K562 (cell line): Measurements from ENCODE around the gene LGALS3BP. TPM values are rescaled to one million over a fixed set of nuclear protein-coding genes. Genes with fewer than 3 reads are reported as not detected.

Experiments used
- ATAC-seq: fragments of 200-7000 bp; cut with Tn5 transposase; 3 replicates; pipeline ENCODE4 v1.9.1; 2020; ENCODE audit warnings: moderate library complexity
- BruUV-seq: library from RNA; stranded (reverse); fragments of 400-500 nt; replicated peaks from 2 replicates; lab custom pipeline; 2021; lab: Mats Ljungman, UMichigan
- CTCF ChIA-PET: fragments of 300-600 bp; formaldehyde crosslinking; extraction: SDS; loops from one replicate; lab custom pipeline; 2021; ENCODE audit warnings: low intra/inter-chr PET ratio; lab: Yijun Ruan, JAX
- POLR2A ChIA-PET: fragments of 300-600, 350-650 bp; sonication (Branson Sonifier 250); formaldehyde crosslinking; extraction: SDS; loops from one replicate; lab custom pipeline; 2021; ENCODE audit warnings: antibody characterized with exemption, inconsistent platforms; lab: Yijun Ruan, JAX
- DNase-seq, 4 experiments: peaks; one replicate each; pipeline versions ENCODE4 v3.0.0 to v3.0.0-alpha.2; 2011 to 2018; ENCODE audit warnings: low spot score in 3 of 4, mixed read lengths in 3 of 4; ENCODE audit errors: extremely low read depth in 1 of 4
- FAIRE-seq: peaks from 2 replicates; lab custom pipeline; 2011; peaks lifted over from hg19 to GRCh38; lab: Jason Lieb, UNC
- H2AFZ ChIP-seq: 2 replicates; pipeline ENCODE4 v1.6.0; 2011; ENCODE audit warnings: low read depth, low read length, control low read depth, inconsistent platforms
- H3K27ac ChIP-seq: fragments of 200-600 bp; 3 replicates; pipeline ENCODE4 v1.8.0; 2011; ENCODE audit warnings: low read depth, mild to moderate bottlenecking, control low read depth, inconsistent platforms, low read length, moderate library complexity, mixed read lengths; ENCODE audit errors: extremely low read depth
- H3K27me3 ChIP-seq, 2 experiments: fragments of 300-600 bp in 1 of 2; 2 replicates in 1 of 2; 3 replicates in 1 of 2; pipeline versions ENCODE4 v1.6.0 to v1.8.0; 2011; ENCODE audit warnings: inconsistent platforms in 2 of 2, low read length in 2 of 2, mild to moderate bottlenecking in 1 of 2, mixed read lengths in 1 of 2, moderate library complexity in 1 of 2; ENCODE audit not compliant: control insufficient read depth in 2 of 2, insufficient read depth in 2 of 2
- H3K36me3 ChIP-seq: fragments of 300-600 bp; 3 replicates; pipeline ENCODE4 v1.8.0; 2011; ENCODE audit warnings: mild to moderate bottlenecking, low read length, inconsistent platforms; ENCODE audit not compliant: control insufficient read depth, insufficient read depth
- H3K4me1 ChIP-seq, 2 experiments: fragments of 200-600 bp in 1 of 2; replicated peaks in 1 of 2; 2 replicates in 1 of 2; 3 replicates in 1 of 2; pipeline versions ENCODE4 v1.5.1 to v1.8.0; 2011; ENCODE audit warnings: inconsistent platforms in 2 of 2, low read length in 2 of 2, mild to moderate bottlenecking in 1 of 2, mixed read lengths in 1 of 2, moderate library complexity in 1 of 2; ENCODE audit not compliant: control insufficient read depth in 2 of 2, insufficient read depth in 2 of 2
- H3K4me2 ChIP-seq: 2 replicates; pipeline ENCODE4 v1.6.1; 2011; ENCODE audit warnings: low read length, control low read depth, inconsistent platforms, mixed read lengths; ENCODE audit not compliant: insufficient read depth
- H3K4me3 ChIP-seq: fragments of 200-600 bp; sonication (generic), shearing (Covaris generic); 2 replicates; pipeline ENCODE4 v1.5.1; 2016; ENCODE audit warnings: control low read depth, inconsistent platforms
- H3K79me2 ChIP-seq: fragments of 200-600 bp; 3 replicates; pipeline ENCODE4 v1.8.0; 2011; ENCODE audit warnings: low read length, inconsistent platforms; ENCODE audit not compliant: control insufficient read depth, insufficient read depth
- H3K9ac ChIP-seq, 2 experiments: 2 replicates each; pipeline versions ENCODE4 v1.6.0 to v1.6.1; 2011; ENCODE audit warnings: low read depth in 2 of 2, low read length in 2 of 2, control low read depth in 1 of 2, inconsistent platforms in 1 of 2, mild to moderate bottlenecking in 1 of 2, mixed read lengths in 1 of 2; ENCODE audit not compliant: insufficient read depth in 1 of 2
- H3K9me1 ChIP-seq: one replicate; pipeline ENCODE4 v1.6.0; 2011; ENCODE audit warnings: inconsistent platforms, mild to moderate bottlenecking, low read length, moderate library complexity; ENCODE audit not compliant: control insufficient read depth, insufficient read depth
- H3K9me3 ChIP-seq: replicated peaks from 2 replicates; pipeline ENCODE4 v1.5.1; 2011; ENCODE audit warnings: low read depth, low read length, inconsistent platforms; ENCODE audit not compliant: control insufficient read depth, insufficient read depth
- H4K20me1 ChIP-seq: replicated peaks from 2 replicates; pipeline ENCODE4 v1.6.1; 2011; ENCODE audit warnings: low read length, inconsistent platforms, mixed read lengths; ENCODE audit not compliant: control insufficient read depth, insufficient read depth
- CUX1 ChIP-seq: fragments of 200-800 bp; sonication (Bioruptor generic); IDR thresholded peaks from 2 replicates; pipeline ENCODE4 v1.6.1; 2016; ENCODE audit warnings: missing genetic modification characterization, missing compliant biosample characterization
- IRF9 ChIP-seq: fragments of 450-650 bp; IDR thresholded peaks from 2 replicates; pipeline ENCODE4 v1.6.1; 2016; ENCODE audit warnings: missing biosample characterization, missing genetic modification characterization
- POLR2AphosphoS2 ChIP-seq: IDR thresholded peaks from 2 replicates; pipeline ENCODE4 v1.6.1; 2012; ENCODE audit warnings: low read length, improper control_type of control experiment
- ZNF280B ChIP-seq: fragments of 250-450 bp; sonication (Bioruptor Pico); IDR thresholded peaks from 2 replicates; pipeline ENCODE4 v1.5.1; 2021; ENCODE audit warnings: mild to moderate bottlenecking
- ZNF41 ChIP-seq: fragments of 250-450 bp; sonication (Bioruptor Pico); conservative IDR thresholded peaks from 2 replicates; pipeline ENCODE4 v1.4.0; 2020; ENCODE audit warnings: mild to moderate bottlenecking
- ZNF695 ChIP-seq: fragments of 450-650 bp; formaldehyde crosslinking; IDR thresholded peaks from 2 replicates; pipeline ENCODE4 v1.4.0; 2020; ENCODE audit warnings: mild to moderate bottlenecking, moderate library complexity
- WGBS: fragments of 100-300 bp; shearing (Covaris generic); methylation state at CpG from one replicate; pipeline ENCODE4 v1.1.6; 2016; ENCODE audit warnings: low coverage, mixed read lengths; ENCODE audit not compliant: insufficient coverage; ENCODE audit errors: missing lambda C conversion rate; 5-methylcytosine and 5-hydroxymethylcytosine counted together
- in situ Hi-C: fragments of 300-500 bp; cut with MboI; formaldehyde crosslinking; loops from 4 replicates; pipeline ENCODE4 v1.15.0; 2018; ENCODE audit warnings: inconsistent platforms, mixed read lengths
- intact Hi-C: fragments of 100-400 bp; cut with micrococcal nuclease; formaldehyde crosslinking; loops from 2 replicates; pipeline ENCODE4 v1.14.2; 2022
- polyA plus RNA-seq, 8 experiments: library from polyadenylated mRNA; depleted of rRNA in 4 of 8; stranded (reverse) in 5 of 8; unstranded in 3 of 8; fragments of >200 nt; fragmentation: Nextera tagmentation in 2 of 8; fragmentation: Illumina TruSeq in 1 of 8; extraction: Ambion mirVana in 2 of 8; extraction: Trizol in 1 of 8; gene quantifications; 2 replicates each; pipeline versions ENCODE4 v1.2.1 to v1.2.3, GENCODE V29; 2011 to 2014; ENCODE audit warnings: inconsistent platforms in 1 of 8, missing spikeins in 1 of 8
- total RNA-seq, 7 experiments: library from RNA; depleted of rRNA in 6 of 7; stranded (reverse); fragments of >200 nt in 6 of 7; fragmentation: Illumina TruSeq in 2 of 7; extraction: Trizol in 2 of 7; gene quantifications; 2 replicates each; pipeline versions ENCODE4 v1.2.1 to v1.2.3, GENCODE V29; 2011 to 2021; ENCODE audit warnings: low replicate concordance in 1 of 7

LGALS3BP gene
- total and polyA plus RNA-seq, 9 of the 15 experiments (the other 6 are each of a cell fraction or from before 2014, with no cell fraction given): 0.39 to 5.3 (median 3.2) TPM

- H3K27ac ChIP-seq: no peak overlapping the region
- no peaks in the 10 kb centered on the region for H3K27me3 ChIP-seq
- POLR2A ChIA-PET: interaction anchor here (0.5 kb wide), 1 partner anchor 209 kb away, joined by 3 read pairs; no protein-coding TSS in a partner anchor
- CTCF ChIA-PET: no interaction called here
- in situ Hi-C loops: no loop called here
- FAIRE-seq (no peak), ATAC-seq (no peak), DNase-seq (no peak)
- no TSS peak for BruUV-seq
- peaks cover 29% of the 10 kb centered on the region for H3K79me2 ChIP-seq
- H2AFZ ChIP-seq: no peak overlapping the region
- peaks cover 12% of the 10 kb centered on the region; the same call in 1 of the 2 replicates for H4K20me1 ChIP-seq
- H3K9me1 ChIP-seq: peaks cover 3% of the 10 kb centered on the region
- no peaks in the 10 kb centered on the region for H3K9me3 ChIP-seq
- no peak overlapping the region; a peak in 1 of 4 replicates for H3K9ac ChIP-seq
- no peaks in the 10 kb centered on the region; a peak in 2 of 5 replicates for H3K4me1 ChIP-seq
- WGBS: 89% methylated on average over 12 of the region's 17 CpGs
- no peak overlapping the region for H3K4me3 ChIP-seq
- no peak overlapping the region for H3K4me2 ChIP-seq
- intact Hi-C loops: no loop called here
- peaks cover 69% of the 10 kb centered on the region; the same call in 2 of the 3 replicates for H3K36me3 ChIP-seq
- TF ChIP-seq ZNF41 (CRISPR knock-in tag) (no peak), CUX1 (no peak), ZNF695 (CRISPR knock-in tag) (no peak), IRF9 (no peak), ZNF280B (CRISPR knock-in tag) (no peak), POLR2AphosphoS2 (no peak)
Measured at GRCh38 chr17:78999056-78999768, 19.5 kb upstream of the LGALS3BP start.
